Transverse colon (tissue), 4 donors: ENCODE results near the gene RFX3. TPM values are rescaled to one million over a fixed set of nuclear protein-coding genes. Genes with fewer than 3 reads are reported as not detected.

Experiments used
- DNase-seq: peaks from one replicate; pipeline ENCODE4 v3.0.0-alpha.2; 2019
- H3K27ac ChIP-seq, 4 donors: fragments of 200-600 bp; sonication (generic); 2 replicates each; pipeline ENCODE4 v1.5.1; 2016 to 2018; ENCODE audit warnings: inconsistent platforms in 4 of 4
- H3K27me3 ChIP-seq: fragments of 200-600 bp; sonication (generic); 2 replicates; pipeline ENCODE4 v1.5.1; 2017; ENCODE audit warnings: inconsistent platforms
- H3K36me3 ChIP-seq, 4 donors: fragments of 200-600 bp; sonication (generic); 2 replicates each; pipeline ENCODE4 v1.5.1; 2017 to 2019; ENCODE audit warnings: inconsistent platforms in 4 of 4
- H3K4me1 ChIP-seq, 4 donors: fragments of 200-600 bp; sonication (generic); 2 replicates each; pipeline ENCODE4 v1.5.1; 2017 to 2020; ENCODE audit warnings: inconsistent platforms in 4 of 4
- H3K4me3 ChIP-seq, 4 donors: fragments of 200-600 bp; sonication (generic); 1 replicate in 1 of 4; 2 replicates in 3 of 4; pipeline versions ENCODE4 v1.5.1 to v1.6.1; 2017 to 2019; ENCODE audit warnings: inconsistent platforms in 4 of 4
- H3K9me3 ChIP-seq, 2 donors: fragments of 200-600 bp; sonication (generic); 2 replicates each; pipeline ENCODE4 v1.5.1; 2017 to 2019; ENCODE audit warnings: inconsistent platforms in 2 of 2
- EP300 ChIP-seq: sonication (generic); formaldehyde crosslinking; IDR thresholded peaks from one replicate; pipeline ENCODE4 v1.6.1; 2017; ENCODE audit warnings: antibody characterized with exemption, low read depth
- POLR2A ChIP-seq: fragments of 450-650 bp; IDR thresholded peaks from one replicate; pipeline ENCODE4 v1.6.1; 2016; ENCODE audit warnings: antibody characterized with exemption, mild to moderate bottlenecking, moderate library complexity
- POLR2AphosphoS5 ChIP-seq, 3 donors: sonication (generic); formaldehyde crosslinking; IDR thresholded peaks; one replicate each; pipeline ENCODE4 v1.6.1; 2016; ENCODE audit warnings: antibody characterized with exemption in 3 of 3
- WGBS, 2 donors: methylation state at CpG; one replicate each; pipeline ENCODE4 v1.1.5; 2018; ENCODE audit warnings: low coverage in 1 of 2; 5-methylcytosine and 5-hydroxymethylcytosine counted together
- in situ Hi-C, 4 donors: fragments of 200-750 bp; cut with MboI; loops; one replicate each; pipeline versions ENCODE4 v1.15.0 to v1.15.1; 2017; ENCODE audit warnings: low sequenced_read_pairs in 3 of 4, low pct_ligation_motif_present in 1 of 4, low pct_unique_long_range_greater_than_20kb in 1 of 4
- intact Hi-C: fragments of 100-400 bp; cut with DNase I; formaldehyde crosslinking; loops from one replicate; pipeline ENCODE4 v1.15.1; 2023; ENCODE audit warnings: low total_unique reads
- total RNA-seq, 4 donors: library from RNA; depleted of rRNA; stranded (reverse); fragments of >200 nt; gene quantifications; one replicate each; pipeline ENCODE4 v1.1.0, GENCODE V29; 2016
- TF ChIP-seq, protein P1 (sequence below), 5 experiments: fragments of 200-600 bp in 3 of 5; fragments of 450-650 bp in 2 of 5; sonication (generic) in 3 of 5; IDR thresholded peaks; 1 replicate in 2 of 5; 2 replicates in 3 of 5; pipeline ENCODE4 v1.5.1; 2016 to 2017; ENCODE audit warnings: antibody characterized with exemption in 5 of 5, inconsistent platforms in 3 of 5, mild to moderate bottlenecking in 2 of 5, moderate library complexity in 1 of 5

The RFX3 gene
- total RNA-seq, 4 donors from 2014 or later, result 3.5 to 21.9 (median 7.1) TPM

DNA sequence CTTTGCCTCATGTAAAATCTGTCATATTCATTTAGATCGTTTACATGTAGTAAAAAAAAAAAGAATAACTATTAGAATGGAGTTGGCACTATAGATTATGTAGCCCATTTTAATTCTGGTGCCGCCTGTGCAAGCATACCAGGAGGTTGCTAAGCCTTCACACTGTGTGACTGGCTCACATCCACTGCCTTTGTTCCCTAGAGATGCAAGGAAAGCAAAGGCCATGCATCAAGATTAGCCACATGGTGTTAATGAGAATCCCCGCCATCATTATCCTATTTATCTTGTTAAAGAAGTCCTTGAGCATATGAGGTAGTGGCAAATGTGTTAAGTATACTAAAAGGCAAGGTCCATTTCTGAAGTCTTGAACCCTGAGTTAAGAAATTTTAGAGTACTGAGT, 279.6 kb downstream of the RFX3 start:
- DNase-seq, result no peak
- peaks cover 0 to 6% (median 0%) of the 10 kb centered on the region in 4 donors for H3K36me3 ChIP-seq
- 94 to 100% methylated on average over 2 to 3 of the region's 3 CpGs for WGBS, 2 donors
- no peaks in the 10 kb centered on the region for H3K4me1 ChIP-seq
- TF ChIP-seq EP300, result no peak
- TF ChIP-seq, protein P1, sequence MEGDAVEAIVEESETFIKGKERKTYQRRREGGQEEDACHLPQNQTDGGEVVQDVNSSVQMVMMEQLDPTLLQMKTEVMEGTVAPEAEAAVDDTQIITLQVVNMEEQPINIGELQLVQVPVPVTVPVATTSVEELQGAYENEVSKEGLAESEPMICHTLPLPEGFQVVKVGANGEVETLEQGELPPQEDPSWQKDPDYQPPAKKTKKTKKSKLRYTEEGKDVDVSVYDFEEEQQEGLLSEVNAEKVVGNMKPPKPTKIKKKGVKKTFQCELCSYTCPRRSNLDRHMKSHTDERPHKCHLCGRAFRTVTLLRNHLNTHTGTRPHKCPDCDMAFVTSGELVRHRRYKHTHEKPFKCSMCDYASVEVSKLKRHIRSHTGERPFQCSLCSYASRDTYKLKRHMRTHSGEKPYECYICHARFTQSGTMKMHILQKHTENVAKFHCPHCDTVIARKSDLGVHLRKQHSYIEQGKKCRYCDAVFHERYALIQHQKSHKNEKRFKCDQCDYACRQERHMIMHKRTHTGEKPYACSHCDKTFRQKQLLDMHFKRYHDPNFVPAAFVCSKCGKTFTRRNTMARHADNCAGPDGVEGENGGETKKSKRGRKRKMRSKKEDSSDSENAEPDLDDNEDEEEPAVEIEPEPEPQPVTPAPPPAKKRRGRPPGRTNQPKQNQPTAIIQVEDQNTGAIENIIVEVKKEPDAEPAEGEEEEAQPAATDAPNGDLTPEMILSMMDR (IDR thresholded peaks at IDR 0.05), result no peak
- no peak for TF ChIP-seq POLR2AphosphoS5 (IDR thresholded peaks at IDR 0.05)
- TF ChIP-seq POLR2A, result no peak
- H3K27ac ChIP-seq, result no peak overlapping the region
- H3K27me3 ChIP-seq, result no peaks in the 10 kb centered on the region
- no peaks in the 10 kb centered on the region for H3K9me3 ChIP-seq
- in situ Hi-C loops, result loop anchor here in 3 of 4 donors (25.0 kb wide), 2 partner anchors 191 to 1116 kb away; no protein-coding TSS in a partner anchor
- intact Hi-C loops, result no loop called here
- no peak overlapping the region for H3K4me3 ChIP-seq

DNA sequence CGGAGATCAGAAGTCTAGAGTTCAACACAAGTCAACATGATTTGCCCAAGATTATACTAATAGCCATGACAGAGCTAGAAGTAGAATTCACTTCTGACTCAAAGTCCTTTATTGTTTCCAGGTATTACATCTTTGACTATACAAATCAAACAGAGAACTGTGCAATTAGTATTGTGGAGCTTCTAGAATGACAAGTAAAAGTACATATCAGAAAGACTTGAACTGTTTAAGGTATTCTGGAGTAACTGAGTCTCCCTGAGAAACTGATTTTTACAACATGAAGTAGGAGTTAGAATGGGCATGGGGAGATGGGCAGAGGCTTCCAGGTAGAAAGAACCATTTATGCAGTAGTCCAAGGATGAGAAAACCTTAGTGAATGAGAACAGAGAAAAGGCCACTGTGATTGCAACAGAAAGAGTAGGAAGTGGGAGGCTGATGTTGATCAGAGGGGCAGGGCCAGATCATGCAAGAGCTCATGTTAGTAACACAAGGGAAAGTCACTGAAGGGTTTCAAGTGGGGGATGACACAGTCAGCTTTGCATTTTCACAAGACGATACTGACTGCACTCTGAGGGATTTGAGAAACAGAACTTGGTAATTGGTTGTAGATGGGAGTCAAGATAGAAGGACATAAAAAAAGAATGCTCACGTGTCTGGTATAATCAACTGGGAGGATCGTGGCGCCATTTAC, 280.7 kb downstream of the RFX3 start:
- Histone ChIP-seq H3K4me3 (no peak overlapping the region), H3K9me3 (no peaks in the 10 kb centered on the region), H3K27ac (no peak overlapping the region), H3K4me1 (no peaks in the 10 kb centered on the region), H3K36me3 (peaks cover 0 to 6% (median 0%) of the 10 kb centered on the region in 4 donors), H3K27me3 (no peaks in the 10 kb centered on the region)
- no peak for DNase-seq
- TF ChIP-seq POLR2AphosphoS5 (IDR thresholded peaks at IDR 0.05), result no peak
- no peak for TF ChIP-seq POLR2A
- TF ChIP-seq, protein P1 (IDR thresholded peaks at IDR 0.05), result no peak
- TF ChIP-seq EP300, result no peak
- in situ Hi-C loops (loop anchor here in 3 of 4 donors (25.0 kb wide), 2 partner anchors 192 to 1117 kb away; no protein-coding TSS in a partner anchor), intact Hi-C loops (no loop called here)
- WGBS, 2 donors, result 89 to 91% methylated on average over 5 of the region's 5 CpGs

DNA sequence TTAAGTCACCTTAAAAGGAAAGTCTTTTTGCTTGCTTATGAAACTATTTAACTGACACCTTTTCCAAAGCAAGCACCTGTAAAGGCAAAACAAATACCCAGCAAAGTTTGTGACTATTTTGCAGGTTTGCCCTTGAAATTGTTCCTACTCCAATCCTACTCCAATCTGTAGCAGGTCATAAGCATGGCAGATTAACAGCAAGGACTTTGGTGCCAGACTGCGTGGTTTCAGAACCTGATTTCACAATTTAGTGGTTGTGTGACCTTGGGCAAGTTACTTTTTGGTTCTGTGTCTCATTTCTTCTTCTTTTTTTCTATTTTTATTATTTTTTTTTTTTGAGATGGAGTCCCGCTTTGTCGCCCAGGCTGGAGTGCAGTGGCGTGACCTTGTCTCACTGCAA, 282.1 kb downstream of the RFX3 start:
- H3K27ac ChIP-seq, result no peak overlapping the region
- WGBS, 2 donors, result 89 to 95% methylated on average over 4 of the region's 4 CpGs
- in situ Hi-C loops, result loop anchor here in 3 of 4 donors (25.0 kb wide), 2 partner anchors 194 to 1119 kb away; no protein-coding TSS in a partner anchor
- H3K36me3 ChIP-seq, result peaks cover 0 to 6% (median 0%) of the 10 kb centered on the region in 4 donors
- DNase-seq, result no peak
- intact Hi-C loops, result no loop called here
- TF ChIP-seq POLR2AphosphoS5 (IDR thresholded peaks at IDR 0.05), result no peak
- TF ChIP-seq POLR2A, result no peak
- no peak for TF ChIP-seq EP300
- TF ChIP-seq, protein P1 (IDR thresholded peaks at IDR 0.05), result no peak
- H3K4me3 ChIP-seq, result no peak overlapping the region
- H3K9me3 ChIP-seq, result no peaks in the 10 kb centered on the region
- no peaks in the 10 kb centered on the region for H3K27me3 ChIP-seq
- H3K4me1 ChIP-seq, result no peaks in the 10 kb centered on the region

DNA sequence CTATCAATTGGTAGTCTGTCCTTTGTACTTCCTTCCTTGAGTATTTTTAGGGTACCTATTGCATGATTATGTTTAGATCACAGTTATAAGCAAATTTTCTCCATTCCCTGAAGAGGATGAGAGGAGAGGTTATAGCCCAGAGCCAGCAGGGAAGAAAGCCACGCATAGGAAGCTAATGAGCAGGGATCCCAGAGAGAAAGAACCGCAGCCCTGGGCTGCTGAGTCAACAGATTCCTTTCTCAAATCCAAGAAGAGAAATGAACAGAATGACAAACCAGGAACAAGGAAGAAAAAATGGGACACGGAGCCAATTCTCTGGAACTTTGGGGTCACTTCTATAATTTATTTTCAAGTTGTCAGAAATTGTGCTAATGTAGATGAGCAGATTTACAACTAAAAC, 284.5 kb downstream of the RFX3 start:
- Histone ChIP-seq H3K4me1 (no peaks in the 10 kb centered on the region), H3K4me3 (no peak overlapping the region), H3K27me3 (no peaks in the 10 kb centered on the region), H3K27ac (no peak overlapping the region), H3K36me3 (peaks cover 0 to 3% (median 0%) of the 10 kb centered on the region in 4 donors), H3K9me3 (no peaks in the 10 kb centered on the region)
- intact Hi-C loops, result no loop called here
- TF ChIP-seq POLR2A (no peak), POLR2AphosphoS5 (IDR thresholded peaks at IDR 0.05) (no peak), EP300 (no peak)
- TF ChIP-seq, protein P1 (IDR thresholded peaks at IDR 0.05), result no peak
- DNase-seq, result no peak
- in situ Hi-C loops, result loop anchor here in 3 of 4 donors (25.0 kb wide), 2 partner anchors 196 to 1121 kb away; no protein-coding TSS in a partner anchor
- 58 to 73% methylated on average over 1 to 3 of the region's 3 CpGs for WGBS, 2 donors
